GM20000 (cell line): ENCODE results near the gene PTK6.

Experiments
- DNase-seq: peaks from one replicate; pipeline ENCODE4 v3.0.0; 2012; ENCODE audit warnings: low spot score
- CTCF ChIP-seq: IDR thresholded peaks from 2 replicates; pipeline ENCODE4 v1.5.1; 2012; ENCODE audit warnings: mild to moderate bottlenecking, control low read depth; ENCODE audit errors: extremely low read depth, missing control alignments

Gene PTK6

DNA sequence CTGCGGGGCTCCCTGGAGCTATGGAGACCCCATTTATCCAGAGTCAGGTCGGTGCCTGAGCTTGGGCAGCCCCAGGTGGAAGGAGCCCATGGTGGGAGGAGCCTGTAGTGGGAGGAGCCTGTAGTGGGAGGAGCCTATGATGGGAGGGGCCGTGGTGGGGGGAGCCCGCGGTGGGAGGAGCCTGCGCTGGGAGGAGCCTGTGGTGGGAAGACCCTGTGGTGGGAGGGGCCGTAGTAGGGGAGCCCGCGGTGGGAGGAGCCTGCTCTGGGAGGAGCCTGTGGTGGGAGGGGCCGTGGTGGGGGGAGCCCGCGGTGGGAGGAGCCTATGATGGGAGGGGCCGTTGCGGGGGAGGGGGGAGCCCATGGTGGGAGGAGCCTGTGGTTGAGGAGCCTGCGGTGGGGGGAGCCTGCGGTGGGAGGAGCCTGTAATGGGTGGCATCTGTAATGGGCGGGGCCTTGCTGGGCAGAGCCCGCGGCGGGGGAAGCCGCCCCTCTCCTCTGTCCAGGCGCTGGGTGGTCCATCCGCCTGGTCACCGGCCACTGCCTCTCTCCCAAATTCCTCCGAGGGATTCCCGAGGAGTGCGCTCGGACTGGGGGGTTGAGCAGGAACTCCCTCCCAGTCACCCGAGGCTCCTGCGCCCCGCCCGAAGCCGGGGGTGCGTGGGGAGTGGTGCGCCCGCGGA is 16.2 kb upstream of the PTK6 start:
- TF ChIP-seq CTCF, result no peak
- DNase-seq, result peak; percentile 92

- TF ChIP-seq CTCF, result no peak
- DNase-seq, result no peak
These were observed 15.5 kb upstream of the PTK6 start for GRCh38 chr20:63552481-63553249.

GRCh38 chr20:63551068-63551467 is 13.9 kb upstream of the PTK6 start:
- DNase-seq, result no peak
- TF ChIP-seq CTCF, result no peak

DNA sequence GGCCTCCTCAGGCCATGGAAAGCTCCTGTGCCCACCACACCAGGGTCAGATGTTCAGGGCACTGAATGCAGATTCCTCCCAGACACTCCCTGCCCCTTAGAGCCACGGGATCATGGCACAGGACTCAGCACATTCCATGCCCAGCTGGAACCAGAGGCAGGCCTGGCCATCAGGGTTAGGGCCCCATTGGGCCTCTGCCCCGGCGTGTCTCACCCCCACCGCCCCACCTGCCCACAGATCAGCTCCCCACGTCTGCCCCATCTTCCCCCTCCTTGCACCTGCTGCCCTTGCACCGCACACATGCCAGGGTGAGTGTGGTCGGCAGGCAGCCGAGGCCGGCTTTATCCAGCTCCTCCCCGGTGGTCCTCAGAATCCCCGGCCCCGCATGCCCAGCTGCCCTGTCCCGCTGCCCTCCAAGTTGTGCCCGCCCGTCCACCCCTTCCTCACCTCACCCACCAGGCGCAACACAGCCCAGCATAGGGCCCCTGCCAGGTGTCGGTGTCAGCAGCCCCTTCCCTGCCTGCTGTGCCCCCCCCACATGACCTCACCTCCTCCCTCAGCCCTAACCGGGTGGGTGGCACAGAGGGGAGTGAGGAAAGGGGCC is 12.6 kb upstream of the PTK6 start:
- TF ChIP-seq CTCF, result no peak
- no peak for DNase-seq

DNA sequence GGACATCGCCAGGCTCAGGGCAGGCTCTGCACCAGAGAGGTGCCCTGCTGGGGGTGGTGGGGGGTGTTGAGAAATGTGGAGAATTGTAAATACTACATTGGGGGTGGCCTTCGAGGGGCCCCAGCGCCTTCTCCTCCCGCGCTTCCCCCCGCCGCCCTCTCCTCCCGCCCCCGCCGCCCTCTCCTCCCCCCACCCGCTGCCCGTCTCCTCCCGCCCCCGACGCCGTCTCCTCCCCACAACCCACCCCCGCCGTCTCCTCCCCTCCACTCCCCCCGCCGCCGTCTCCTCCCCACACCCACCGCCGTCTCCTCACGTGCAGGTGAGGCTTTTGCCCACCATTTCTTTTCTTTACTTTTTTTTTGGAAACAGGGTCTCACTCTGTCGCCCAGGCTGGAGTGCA is 11.8 kb upstream of the PTK6 start:
- TF ChIP-seq CTCF, result no peak
- no peak for DNase-seq

GRCh38 chr20:63548542-63548941 is 11.4 kb upstream of the PTK6 start:
- TF ChIP-seq CTCF, result no peak
- no peak for DNase-seq
